Type B pancreatic cell (in vitro differentiated cells): ENCODE data around the gene FXYD1. TPM values are rescaled to one million over a fixed set of nuclear protein-coding genes. Genes with fewer than 3 reads are reported as not detected.

ENCODE experiments used
- DNase-seq: peaks from one replicate; pipeline ENCODE4 v3.0.0; 2021; ENCODE audit warnings: mixed read lengths; ENCODE audit not compliant: unreplicated experiment; ENCODE audit errors: extremely low spot score
- H3K27ac Mint-ChIP-seq: 2 replicates; pipeline ENCODE4 v1.8.0; 2021; ENCODE audit warnings: mild to moderate bottlenecking, mixed read lengths
- H3K27me3 Mint-ChIP-seq: 2 replicates; pipeline ENCODE4 v1.8.0; 2021; ENCODE audit warnings: mixed read lengths
- H3K36me3 Mint-ChIP-seq: 2 replicates; pipeline ENCODE4 v1.8.0; 2021; ENCODE audit warnings: mixed read lengths
- H3K4me1 Mint-ChIP-seq: one replicate; pipeline ENCODE4 v1.8.0; 2021; ENCODE audit warnings: mixed read lengths; ENCODE audit not compliant: unreplicated experiment
- H3K4me3 Mint-ChIP-seq: 2 replicates; pipeline ENCODE4 v1.8.0; 2021; ENCODE audit warnings: mild to moderate bottlenecking, mixed read lengths
- H3K9me3 Mint-ChIP-seq: 2 replicates; pipeline ENCODE4 v1.8.0; 2021; ENCODE audit warnings: mixed read lengths
- CTCF ChIP-seq: fragments of 200-600 bp; sonication (generic); conservative IDR thresholded peaks from 2 replicates; pipeline ENCODE4 v1.5.0; 2021; ENCODE audit warnings: antibody characterized with exemption, mild to moderate bottlenecking
- total RNA-seq: library from RNA; stranded (reverse); gene quantifications from 2 replicates; pipeline ENCODE4 v1.2.1, GENCODE V29; 2021; ENCODE audit warnings: low replicate concordance

Gene FXYD1
- total RNA-seq, 1 donor from 2014 or later, result 5.3 TPM

- TF ChIP-seq CTCF, result peak; percentile 37
- peak; percentile 94 for DNase-seq
- no peaks in the 10 kb centered on the region for H3K9me3 Mint-ChIP-seq
- peak overlapping the region; percentile 78 for H3K4me3 Mint-ChIP-seq
- no peaks in the 10 kb centered on the region for H3K36me3 Mint-ChIP-seq
- H3K27ac Mint-ChIP-seq, result peak overlapping the region; percentile 79
- H3K27me3 Mint-ChIP-seq, result peaks cover 48% of the 10 kb centered on the region
- H3K4me1 Mint-ChIP-seq, result peaks cover 32% of the 10 kb centered on the region
Observed at GRCh38 chr19:35140962-35141836, 2.6 kb downstream of the FXYD1 start.

GRCh38 chr19:35141837-35142605, 3.4 kb downstream of the FXYD1 start:
- Mint-ChIP-seq H3K27me3 (peaks cover 53% of the 10 kb centered on the region), H3K9me3 (no peaks in the 10 kb centered on the region), H3K27ac (peak overlapping the region; percentile 79), H3K4me3 (peak overlapping the region; percentile 74), H3K36me3 (no peaks in the 10 kb centered on the region), H3K4me1 (peaks cover 32% of the 10 kb centered on the region)
- TF ChIP-seq CTCF, result no peak
- no peak for DNase-seq

GRCh38 chr19:35142606-35143230, 4.1 kb downstream of the FXYD1 start:
- Mint-ChIP-seq H3K36me3 (no peaks in the 10 kb centered on the region), H3K27me3 (peaks cover 59% of the 10 kb centered on the region), H3K27ac (no peak overlapping the region), H3K4me1 (peaks cover 27% of the 10 kb centered on the region), H3K9me3 (no peaks in the 10 kb centered on the region), H3K4me3 (peak overlapping the region; percentile 52)
- TF ChIP-seq CTCF, result peak; percentile 81
- DNase-seq, result no peak

- Mint-ChIP-seq H3K4me3 (peak within 1 kb of the TSS; percentile 74), H3K27ac (no peak within 1 kb of the TSS), H3K27me3 (peaks cover 55% of the 10 kb centered on the region), H3K36me3 (no peaks in the 10 kb centered on the region), H3K4me1 (peaks cover 22% of the 10 kb centered on the region), H3K9me3 (no peaks in the 10 kb centered on the region)
- TF ChIP-seq CTCF, result peak; percentile 62
- no peak for DNase-seq
Observed at GRCh38 chr19:35143231-35143715, 4.6 kb downstream of the FXYD1 start, which contains the start of gene FXYD7. FXYD7 (plus strand) TSS chr19:35143255; CDS start chr19:35143334, 79 bp downstream.

DNA sequence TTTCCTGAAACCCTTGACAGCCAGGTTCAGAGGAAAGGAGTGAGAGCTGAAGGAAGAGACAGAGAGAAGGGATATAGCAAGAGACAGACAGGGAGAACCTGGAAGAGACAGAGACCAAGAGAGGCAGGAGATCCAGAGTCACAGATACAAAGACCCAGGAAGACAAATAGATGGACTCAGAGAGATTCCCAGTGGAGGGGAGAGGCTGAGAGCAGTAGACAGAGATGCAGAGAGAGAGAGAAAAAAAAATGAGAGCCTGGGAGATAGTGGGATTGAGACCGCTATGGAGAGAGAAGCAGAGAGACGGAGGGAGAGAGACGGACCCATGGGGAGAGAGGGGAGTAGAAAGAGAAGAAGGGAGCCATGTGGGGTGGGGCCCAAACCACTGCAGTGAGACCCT, 5.2 kb downstream of the FXYD1 start:
- no peaks in the 10 kb centered on the region for H3K9me3 Mint-ChIP-seq
- H3K4me1 Mint-ChIP-seq, result peaks cover 21% of the 10 kb centered on the region
- peaks cover 55% of the 10 kb centered on the region for H3K27me3 Mint-ChIP-seq

More for the DNA sequence above, 5.2 kb downstream of the FXYD1 start:
- Mint-ChIP-seq H3K27ac (no peak overlapping the region), H3K4me3 (no peak overlapping the region), H3K36me3 (no peaks in the 10 kb centered on the region)
- no peak for DNase-seq
- TF ChIP-seq CTCF, result no peak
